Mucosa of descending colon (tissue), 3 donors: ENCODE results near the gene WDR31. TPM values are rescaled to one million over a fixed set of nuclear protein-coding genes. Genes with fewer than 3 reads are reported as not detected.

Source experiments
- ATAC-seq: fragments of 200-7000 bp; cut with Tn5 transposase; one replicate; pipeline ENCODE4 v1.9.1; 2020; ENCODE audit warnings: mild to moderate bottlenecking, moderate library complexity
- DNase-seq, 3 donors: peaks; one replicate each; pipeline ENCODE4 v3.0.0-alpha.2; 2020
- H3K36me3 ChIP-seq: fragments of 200-600 bp; one replicate; pipeline ENCODE4 v1.8.0; 2021; ENCODE audit warnings: low read depth, mild to moderate bottlenecking
- H3K4me1 ChIP-seq: fragments of 200-600 bp; one replicate; pipeline ENCODE4 v1.8.0; 2021; ENCODE audit warnings: low read depth, mild to moderate bottlenecking
- H3K4me3 ChIP-seq: fragments of 200-600 bp; one replicate; pipeline ENCODE4 v1.8.0; 2021; ENCODE audit warnings: mild to moderate bottlenecking
- H3K9me3 ChIP-seq: fragments of 200-600 bp; one replicate; pipeline ENCODE4 v1.8.0; 2021; ENCODE audit warnings: mild to moderate bottlenecking
- CTCF ChIP-seq: fragments of 200-600 bp; IDR thresholded peaks from one replicate; pipeline ENCODE4 v1.8.0; 2022; ENCODE audit warnings: antibody characterized with exemption, mild to moderate bottlenecking
- intact Hi-C, 2 donors: fragments of 100-400 bp; cut with DNase I in 1 of 2; cut with micrococcal nuclease in 1 of 2; formaldehyde crosslinking; loops; one replicate each; pipeline versions ENCODE4 v1.11.0 to v1.11.1; 2022; cut with DNase I, micrococcal nuclease
- total RNA-seq, 3 donors: library from RNA; stranded (reverse); fragmentation: NEBNext Ultra II Directional in 2 of 3; extraction: Animal tissue kit (Norgen Biotek cat#: 25700) in 2 of 3; gene quantifications; one replicate each; pipeline versions ENCODE4 v1.2.1 to v1.2.4, GENCODE V29; 2021 to 2023
- donor health status: DM: no; HTN: no; CAD: no; lungs with moderate emphysema.
- donor health status: DM: no; HTN: no; CAD: no.
- donor health status: DM: no; HTN: yes; CAD: no.

Gene WDR31
- total RNA-seq, 3 donors from 2014 or later, result 2.6 to 4.6 (median 3.3) TPM

GRCh38 chr9:113361304-113362018 lies 21.4 kb upstream of the WDR31 start:
- no peaks in the 10 kb centered on the region for H3K4me1 ChIP-seq
- no peaks in the 10 kb centered on the region for H3K36me3 ChIP-seq
- no peak overlapping the region for H3K4me3 ChIP-seq
- intact Hi-C loops, result no loop called here
- TF ChIP-seq CTCF, result no peak
- H3K9me3 ChIP-seq, result no peaks in the 10 kb centered on the region
- no peak for DNase-seq
- no peak for ATAC-seq

DNA sequence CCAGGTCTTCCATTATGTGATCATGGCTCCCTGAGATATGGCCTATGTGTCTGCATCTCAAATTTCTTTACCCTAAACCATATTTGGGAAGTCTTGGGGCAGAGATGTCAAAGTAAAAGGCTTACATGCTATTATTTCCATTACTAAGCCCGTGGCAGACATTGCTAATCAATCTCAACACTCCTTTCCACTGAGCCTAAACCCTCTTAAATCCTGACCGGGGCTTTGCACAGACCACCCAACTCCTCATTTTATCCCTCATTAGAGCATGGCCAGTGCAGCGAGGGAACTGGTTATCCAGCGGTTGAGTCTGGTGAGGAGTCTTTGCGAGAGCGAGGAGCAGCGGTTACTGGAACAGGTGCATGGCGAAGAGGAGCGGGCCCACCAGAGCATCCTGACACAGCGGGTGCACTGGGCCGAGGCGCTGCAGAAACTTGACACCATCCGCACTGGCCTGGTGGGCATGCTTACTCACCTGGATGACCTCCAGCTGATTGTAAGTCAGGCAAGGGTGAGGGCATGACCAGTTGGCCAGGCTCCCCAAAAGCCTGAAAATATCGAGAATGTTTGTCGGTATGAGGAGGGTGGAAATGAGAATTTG lies 20.3 kb upstream of the WDR31 start:
- no peaks in the 10 kb centered on the region for H3K4me1 ChIP-seq
- DNase-seq (no peak), ATAC-seq (no peak)
- intact Hi-C loops, result no loop called here
- no peak for TF ChIP-seq CTCF
- no peaks in the 10 kb centered on the region for H3K36me3 ChIP-seq
- H3K9me3 ChIP-seq, result no peaks in the 10 kb centered on the region
- no peak overlapping the region for H3K4me3 ChIP-seq

DNA sequence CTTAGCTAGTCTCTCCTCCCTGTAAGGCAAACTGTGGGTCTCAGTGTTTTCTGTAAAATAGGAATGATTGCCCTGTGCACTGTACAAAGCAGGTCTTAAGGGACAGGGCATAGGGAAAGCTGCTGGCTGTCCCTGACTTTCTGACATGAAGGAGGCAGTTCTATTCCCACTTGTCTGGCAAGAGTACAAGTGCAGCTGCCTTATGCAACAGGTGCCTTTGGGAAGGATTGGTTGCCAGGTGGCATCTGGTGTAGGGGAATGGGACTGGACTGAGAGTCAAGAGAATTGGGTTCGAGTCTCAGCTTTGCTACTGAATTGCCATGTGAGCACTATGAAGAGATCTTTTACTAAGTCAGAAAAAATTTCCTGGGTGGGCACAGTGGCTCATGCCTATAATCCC lies 19.3 kb upstream of the WDR31 start:
- H3K4me1 ChIP-seq, result no peaks in the 10 kb centered on the region
- ATAC-seq (no peak), DNase-seq (no peak)
- no peaks in the 10 kb centered on the region for H3K36me3 ChIP-seq
- H3K9me3 ChIP-seq, result no peaks in the 10 kb centered on the region
- TF ChIP-seq CTCF, result no peak
- intact Hi-C loops, result no loop called here
- no peak overlapping the region for H3K4me3 ChIP-seq

DNA sequence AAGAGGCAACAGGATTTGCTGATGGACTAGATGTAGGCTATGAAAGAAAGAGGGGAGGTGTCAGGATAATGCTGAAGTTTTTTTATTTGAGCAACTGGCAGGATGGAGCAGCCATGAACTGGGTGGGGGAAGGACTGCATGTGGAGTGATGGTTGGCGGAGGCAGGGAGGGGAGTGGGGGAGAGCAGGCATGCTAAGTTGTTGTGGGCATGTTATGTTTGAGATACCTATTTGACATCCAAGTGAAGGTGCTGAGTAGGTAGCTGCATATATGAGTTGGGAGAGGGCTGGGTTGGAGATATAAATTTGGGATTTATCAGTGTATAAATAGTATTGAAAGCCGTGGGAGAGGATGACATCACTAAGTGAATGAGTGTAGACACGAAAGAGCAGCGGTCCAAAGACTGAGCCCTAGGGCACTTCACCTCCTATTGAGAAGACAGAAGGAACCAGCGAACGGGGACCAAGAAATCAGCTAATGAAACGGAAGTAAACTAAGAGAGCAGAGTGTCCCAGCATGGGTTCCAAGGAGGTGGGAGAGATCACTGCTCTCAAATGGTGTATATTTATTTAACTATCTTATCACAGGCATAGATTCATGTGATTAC lies 16.7 kb upstream of the WDR31 start:
- DNase-seq, result no peak
- H3K4me1 ChIP-seq, result no peaks in the 10 kb centered on the region
- no peaks in the 10 kb centered on the region for H3K9me3 ChIP-seq
- intact Hi-C loops, result no loop called here
- no peaks in the 10 kb centered on the region for H3K36me3 ChIP-seq
- no peak for ATAC-seq
- TF ChIP-seq CTCF, result no peak
- H3K4me3 ChIP-seq, result no peak overlapping the region

- DNase-seq (no peak), ATAC-seq (no peak)
- Histone ChIP-seq H3K4me3 (no peak overlapping the region), H3K36me3 (no peaks in the 10 kb centered on the region), H3K9me3 (no peaks in the 10 kb centered on the region), H3K4me1 (peaks cover 2% of the 10 kb centered on the region)
- TF ChIP-seq CTCF, result no peak
- intact Hi-C loops, result no loop called here
Measured at GRCh38 chr9:113355040-113355596, 15.0 kb upstream of the WDR31 start.
